Panc1 (cell line): Measurements from ENCODE around the gene PARP11. TPM values are rescaled to one million over a fixed set of nuclear protein-coding genes. Genes with fewer than 3 reads are reported as not detected.

ENCODE experiments used
- ATAC-seq: fragments of 200-7000 bp; cut with Tn5 transposase; 2 replicates; pipeline ENCODE4 v1.9.1; 2020; ENCODE audit warnings: mild to moderate bottlenecking, moderate library complexity
- BruUV-seq: library from RNA; stranded (reverse); fragments of 400-500 nt; replicated peaks from 2 replicates; lab custom pipeline; 2021; lab: Mats Ljungman, UMichigan
- CTCF ChIA-PET: fragments of 300-600 bp; sonication (Branson Sonifier 250); formaldehyde crosslinking; loops from one replicate; lab custom pipeline; 2022; ENCODE audit warnings: antibody characterized with exemption; lab: Charles Lee
- POLR2A ChIA-PET: fragments of 300-600 bp; sonication (Branson Sonifier 250); formaldehyde crosslinking; loops from one replicate; lab custom pipeline; 2022; ENCODE audit warnings: antibody characterized with exemption; lab: Charles Lee
- DNase-seq: peaks from one replicate; pipeline ENCODE4 v3.0.0-alpha.2; 2010; ENCODE audit warnings: low read depth, low spot score
- H3K27ac ChIP-seq: 2 replicates; pipeline ENCODE4 v1.5.1; 2011; ENCODE audit warnings: mild to moderate bottlenecking, low read length, inconsistent platforms
- H3K27me3 ChIP-seq: fragments of 200-500 bp; sonication (Bioruptor generic); 2 replicates; pipeline ENCODE4 v1.6.0; 2014; ENCODE audit warnings: low read length, inconsistent platforms; ENCODE audit not compliant: control insufficient read depth, insufficient read depth
- H3K36me3 ChIP-seq: fragments of 200-500 bp; sonication (Bioruptor generic); 2 replicates; pipeline ENCODE4 v1.5.1; 2014; ENCODE audit warnings: inconsistent platforms, mild to moderate bottlenecking, low read length, moderate library complexity; ENCODE audit not compliant: control insufficient read depth, insufficient read depth
- H3K4me1 ChIP-seq: 2 replicates; pipeline ENCODE4 v1.5.1; 2011; ENCODE audit warnings: inconsistent platforms, mild to moderate bottlenecking, low read length, moderate library complexity; ENCODE audit not compliant: control insufficient read depth, insufficient read depth
- H3K4me3 ChIP-seq, 2 experiments: 2 replicates each; pipeline ENCODE4 v1.5.1; 2011 to 2012; ENCODE audit warnings: low read depth in 2 of 2, low read length in 2 of 2, mild to moderate bottlenecking in 2 of 2, inconsistent platforms in 1 of 2, moderate library complexity in 1 of 2
- H3K9me3 ChIP-seq: fragments of 200-500 bp; sonication (Bioruptor generic); 2 replicates; pipeline ENCODE4 v1.5.1; 2014; ENCODE audit warnings: low read depth, mild to moderate bottlenecking, inconsistent platforms, low read length, moderate library complexity; ENCODE audit not compliant: control insufficient read depth, insufficient read depth
- CTCF ChIP-seq: fragments of 450-650 bp; IDR thresholded peaks from 2 replicates; pipeline ENCODE4 v1.5.1; 2017; ENCODE audit warnings: mild to moderate bottlenecking
- POLR2AphosphoS5 ChIP-seq: IDR thresholded peaks from 2 replicates; pipeline ENCODE4 v1.6.1; 2012; ENCODE audit warnings: mild to moderate bottlenecking, low read depth, low read length, moderate library complexity
- REST ChIP-seq, 2 experiments: IDR thresholded peaks; 2 replicates each; pipeline ENCODE4 v1.6.1; 2011 to 2012; ENCODE audit warnings: low read depth in 2 of 2, control low read depth in 1 of 2, low read length in 1 of 2, mild to moderate bottlenecking in 1 of 2, moderate library complexity in 1 of 2; ENCODE audit not compliant: insufficient read depth in 1 of 2
- SIN3A ChIP-seq: IDR thresholded peaks from 2 replicates; pipeline ENCODE4 v1.6.1; 2012; ENCODE audit warnings: low read depth, mild to moderate bottlenecking, low read length, moderate library complexity, borderline replicate concordance; ENCODE audit not compliant: insufficient read depth
- TCF7L2 ChIP-seq: IDR thresholded peaks from 2 replicates; pipeline ENCODE4 v1.6.1; 2011; ENCODE audit warnings: mild to moderate bottlenecking, low read depth, low read length, inconsistent platforms
- in situ Hi-C: cut with HindIII; loops from 2 replicates; pipeline ENCODE4 v1.10.0; 2016; ENCODE audit warnings: low sequenced_read_pairs, low pct_unique_long_range_greater_than_20kb
- intact Hi-C: fragments of 100-400 bp; cut with micrococcal nuclease; formaldehyde crosslinking; loops from one replicate; pipeline ENCODE4 v1.10.0; 2022; ENCODE audit not compliant: unreplicated experiment
- total RNA-seq: library from RNA; stranded (reverse); gene quantifications from one replicate; pipeline ENCODE4 v1.2.1, GENCODE V29; 2021; ENCODE audit not compliant: unreplicated experiment

Gene PARP11
- total RNA-seq, 1 experiment from 2014 or later: 7.3 TPM

- Histone ChIP-seq H3K36me3 (no peaks in the 10 kb centered on the region), H3K4me1 (no peaks in the 10 kb centered on the region), H3K4me3 (no peak overlapping the region), H3K27ac (no peak overlapping the region), H3K9me3 (no peaks in the 10 kb centered on the region), H3K27me3 (peaks cover 5% of the 10 kb centered on the region; the same call in 1 of the 2 replicates)
- intact Hi-C loops (loop anchor here (2.0 to 10.0 kb wide), 2 partner anchors 113 to 477 kb away; no protein-coding TSS in a partner anchor), in situ Hi-C loops (no loop called here)
- POLR2A ChIA-PET: no interaction called here
- CTCF ChIA-PET: interaction anchor here (0.6 to 0.9 kb wide), 2 partner anchors 476 to 477 kb away, joined by 4 to 5 read pairs; no protein-coding TSS in a partner anchor
- ATAC-seq (peak; percentile 68; the same call in 1 of the 2 replicates), DNase-seq (peak; percentile 28)
- no TSS peak for BruUV-seq
- TF ChIP-seq CTCF (peak; percentile 66), REST (IDR thresholded peaks at IDR 0.05; ENCODE audit: insufficient read depth in 1 of 2, low read depth in 2 of 2, low read length in 1 of 2) (no peak)
Observed at GRCh38 chr12:3777206-3777809, 95.9 kb downstream of the PARP11 start.

GRCh38 chr12:3775385-3776035 lies 97.7 kb downstream of the PARP11 start:
- POLR2A ChIA-PET: no interaction called here
- CTCF ChIA-PET: no interaction called here
- DNase-seq (no peak), ATAC-seq (no peak)
- Histone ChIP-seq H3K36me3 (no peaks in the 10 kb centered on the region), H3K4me1 (no peaks in the 10 kb centered on the region), H3K9me3 (no peaks in the 10 kb centered on the region), H3K27ac (no peak overlapping the region), H3K27me3 (peaks cover 5% of the 10 kb centered on the region; the same call in 1 of the 2 replicates), H3K4me3 (no peak overlapping the region)
- intact Hi-C loops: loop anchor here (2.0 to 10.0 kb wide), 2 partner anchors 111 to 475 kb away; no protein-coding TSS in a partner anchor
- no TSS peak for BruUV-seq
- no peak for TF ChIP-seq POLR2AphosphoS5
- TF ChIP-seq SIN3A: no peak
- no peak for TF ChIP-seq REST (IDR thresholded peaks at IDR 0.05; ENCODE audit: insufficient read depth in 1 of 2, low read depth in 2 of 2, low read length in 1 of 2)
- TF ChIP-seq TCF7L2: no peak
- in situ Hi-C loops: no loop called here
